Stimulated activated effector memory CD8-positive, alpha-beta T cell treated with anti-CD3 and anti-CD28 coated beads, Interleukin-12 subunit alpha, Interleukin-12 subunit beta, amount 100 ng/mL, for 72 hours (primary cell): ENCODE data around the gene IL31RA.

Experiments used
- ATAC-seq: fragments of 150-1000 bp; cut with Tn5 transposase; 2 replicates; pipeline ENCODE4 v1.10.0; 2021
- DNase-seq, 2 donors: peaks; one replicate each; pipeline ENCODE4 v3.0.0; 2021 to 2022; ENCODE audit warnings: low spot score in 2 of 2
- H3K27ac Mint-ChIP-seq: one replicate; pipeline ENCODE4 v1.8.0; 2022; ENCODE audit warnings: mild to moderate bottlenecking, mixed read lengths
- H3K36me3 Mint-ChIP-seq: one replicate; pipeline ENCODE4 v1.8.0; 2022; ENCODE audit warnings: mild to moderate bottlenecking, mixed read lengths
- H3K4me1 Mint-ChIP-seq: one replicate; pipeline ENCODE4 v1.8.0; 2022; ENCODE audit warnings: mixed read lengths
- H3K4me3 Mint-ChIP-seq: one replicate; pipeline ENCODE4 v1.8.0; 2022; ENCODE audit warnings: mild to moderate bottlenecking, mixed read lengths
- H3K9me3 Mint-ChIP-seq: one replicate; pipeline ENCODE4 v1.8.0; 2022; ENCODE audit warnings: mixed read lengths

Gene IL31RA

DNA sequence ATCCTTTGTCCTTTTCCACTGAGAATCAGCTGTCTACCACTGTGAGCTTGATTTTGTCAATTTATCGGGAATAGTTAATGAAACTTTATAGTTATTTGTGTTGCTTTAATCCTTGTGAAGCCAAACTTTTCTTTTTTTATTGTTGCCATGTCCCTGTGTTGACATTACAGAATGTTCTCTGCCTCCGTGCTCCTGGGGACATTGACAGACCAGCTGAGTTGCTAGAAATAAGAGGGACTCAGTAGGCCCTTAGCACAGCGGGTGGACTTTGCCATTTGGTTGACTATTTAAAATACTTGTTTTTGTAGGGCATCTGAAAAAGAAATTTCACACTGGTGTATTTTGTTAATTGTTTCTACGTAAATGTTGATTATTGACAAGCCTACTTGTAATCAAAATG lies 70.5 kb downstream of the IL31RA start:
- H3K9me3 Mint-ChIP-seq: no peaks in the 10 kb centered on the region
- DNase-seq (no peak), ATAC-seq (no peak)
- H3K36me3 Mint-ChIP-seq: no peaks in the 10 kb centered on the region
- H3K4me3 Mint-ChIP-seq: no peak overlapping the region
- H3K27ac Mint-ChIP-seq: no peak overlapping the region
- H3K4me1 Mint-ChIP-seq: peaks cover 25% of the 10 kb centered on the region

GRCh38 chr5:55923177-55923771 lies 72.1 kb downstream of the IL31RA start:
- Mint-ChIP-seq H3K4me1 (peaks cover 25% of the 10 kb centered on the region), H3K36me3 (no peaks in the 10 kb centered on the region), H3K27ac (peak overlapping the region; percentile 91), H3K9me3 (no peaks in the 10 kb centered on the region), H3K4me3 (peak overlapping the region; percentile 84)
- peak; percentile 70 for ATAC-seq
- DNase-seq: no peak

- peak overlapping the region; percentile 91 for H3K27ac Mint-ChIP-seq
- ATAC-seq (peak; percentile 23), DNase-seq (no peak)
- H3K4me3 Mint-ChIP-seq: peak overlapping the region; percentile 84
- no peaks in the 10 kb centered on the region for H3K9me3 Mint-ChIP-seq
- peaks cover 25% of the 10 kb centered on the region for H3K4me1 Mint-ChIP-seq
- no peaks in the 10 kb centered on the region for H3K36me3 Mint-ChIP-seq
These were observed 72.8 kb downstream of the IL31RA start for GRCh38 chr5:55923865-55924500.

GRCh38 chr5:55924744-55925143 lies 73.6 kb downstream of the IL31RA start:
- H3K36me3 Mint-ChIP-seq: no peaks in the 10 kb centered on the region
- ATAC-seq (no peak), DNase-seq (no peak)
- peaks cover 18% of the 10 kb centered on the region for H3K4me1 Mint-ChIP-seq
- no peak overlapping the region for H3K4me3 Mint-ChIP-seq
- H3K27ac Mint-ChIP-seq: no peak overlapping the region
- H3K9me3 Mint-ChIP-seq: no peaks in the 10 kb centered on the region

- H3K4me3 Mint-ChIP-seq: no peak overlapping the region
- H3K4me1 Mint-ChIP-seq: peaks cover 14% of the 10 kb centered on the region
- no peaks in the 10 kb centered on the region for H3K9me3 Mint-ChIP-seq
- no peak overlapping the region for H3K27ac Mint-ChIP-seq
- H3K36me3 Mint-ChIP-seq: no peaks in the 10 kb centered on the region
- no peak for ATAC-seq
- no peak for DNase-seq
These were observed 74.0 kb downstream of the IL31RA start for GRCh38 chr5:55925181-55925580.

DNA sequence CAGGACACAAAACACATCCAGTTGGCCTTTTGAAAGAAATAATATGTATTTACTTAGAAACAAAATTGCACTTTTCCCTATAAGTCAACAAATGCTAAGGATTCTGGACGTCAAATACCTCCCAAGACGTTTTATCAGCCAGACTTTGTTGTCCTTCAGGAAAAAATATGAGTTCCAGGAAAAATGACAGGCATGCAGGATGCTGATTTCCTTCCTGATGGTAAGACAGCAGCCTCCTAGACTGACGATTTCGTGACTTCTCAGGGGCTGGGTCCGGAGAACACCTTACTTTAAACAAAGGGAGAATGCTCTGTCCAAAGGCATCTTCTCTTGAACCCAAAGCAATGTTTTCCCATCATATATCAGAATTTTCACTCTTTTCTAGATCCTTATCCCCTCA lies 74.6 kb downstream of the IL31RA start:
- ATAC-seq (no peak), DNase-seq (no peak)
- peaks cover 14% of the 10 kb centered on the region for H3K4me1 Mint-ChIP-seq
- H3K27ac Mint-ChIP-seq: no peak overlapping the region
- no peaks in the 10 kb centered on the region for H3K36me3 Mint-ChIP-seq
- no peaks in the 10 kb centered on the region for H3K9me3 Mint-ChIP-seq
- H3K4me3 Mint-ChIP-seq: no peak overlapping the region

GRCh38 chr5:55926476-55926875 lies 75.3 kb downstream of the IL31RA start:
- DNase-seq (no peak), ATAC-seq (no peak)
- Mint-ChIP-seq H3K4me3 (no peak overlapping the region), H3K9me3 (no peaks in the 10 kb centered on the region), H3K36me3 (no peaks in the 10 kb centered on the region), H3K27ac (no peak overlapping the region), H3K4me1 (peaks cover 14% of the 10 kb centered on the region)

GRCh38 chr5:55927861-55928655 lies 76.9 kb downstream of the IL31RA start:
- Mint-ChIP-seq H3K4me3 (no peak overlapping the region), H3K27ac (no peak overlapping the region), H3K4me1 (peaks cover 10% of the 10 kb centered on the region), H3K36me3 (no peaks in the 10 kb centered on the region), H3K9me3 (no peaks in the 10 kb centered on the region)
- DNase-seq (no peak), ATAC-seq (no peak)

- DNase-seq (no peak), ATAC-seq (peak; percentile 42)
- no peak overlapping the region for H3K27ac Mint-ChIP-seq
- no peaks in the 10 kb centered on the region for H3K9me3 Mint-ChIP-seq
- H3K36me3 Mint-ChIP-seq: no peaks in the 10 kb centered on the region
- H3K4me1 Mint-ChIP-seq: no peaks in the 10 kb centered on the region
- no peak overlapping the region for H3K4me3 Mint-ChIP-seq
These were observed 78.1 kb downstream of the IL31RA start for GRCh38 chr5:55929020-55929799.

GRCh38 chr5:55932700-55933099 lies 81.5 kb downstream of the IL31RA start:
- ATAC-seq (no peak), DNase-seq (no peak)
- no peaks in the 10 kb centered on the region for H3K4me1 Mint-ChIP-seq
- H3K36me3 Mint-ChIP-seq: peaks cover 6% of the 10 kb centered on the region
- no peak overlapping the region for H3K4me3 Mint-ChIP-seq
- no peaks in the 10 kb centered on the region for H3K9me3 Mint-ChIP-seq
- no peak overlapping the region for H3K27ac Mint-ChIP-seq

GRCh38 chr5:55933377-55934114 lies 82.4 kb downstream of the IL31RA start:
- H3K4me1 Mint-ChIP-seq: no peaks in the 10 kb centered on the region
- DNase-seq (no peak), ATAC-seq (no peak)
- no peak overlapping the region for H3K27ac Mint-ChIP-seq
- no peaks in the 10 kb centered on the region for H3K9me3 Mint-ChIP-seq
- no peak overlapping the region for H3K4me3 Mint-ChIP-seq
- peaks cover 15% of the 10 kb centered on the region for H3K36me3 Mint-ChIP-seq

GRCh38 chr5:55934115-55934613 lies 83.0 kb downstream of the IL31RA start:
- H3K4me3 Mint-ChIP-seq: no peak overlapping the region
- H3K27ac Mint-ChIP-seq: no peak overlapping the region
- ATAC-seq (no peak), DNase-seq (no peak)
- no peaks in the 10 kb centered on the region for H3K4me1 Mint-ChIP-seq
- peaks cover 21% of the 10 kb centered on the region for H3K36me3 Mint-ChIP-seq
- H3K9me3 Mint-ChIP-seq: no peaks in the 10 kb centered on the region

- no peaks in the 10 kb centered on the region for H3K4me1 Mint-ChIP-seq
These were observed 83.6 kb downstream of the IL31RA start for GRCh38 chr5:55934720-55935119.

DNA sequence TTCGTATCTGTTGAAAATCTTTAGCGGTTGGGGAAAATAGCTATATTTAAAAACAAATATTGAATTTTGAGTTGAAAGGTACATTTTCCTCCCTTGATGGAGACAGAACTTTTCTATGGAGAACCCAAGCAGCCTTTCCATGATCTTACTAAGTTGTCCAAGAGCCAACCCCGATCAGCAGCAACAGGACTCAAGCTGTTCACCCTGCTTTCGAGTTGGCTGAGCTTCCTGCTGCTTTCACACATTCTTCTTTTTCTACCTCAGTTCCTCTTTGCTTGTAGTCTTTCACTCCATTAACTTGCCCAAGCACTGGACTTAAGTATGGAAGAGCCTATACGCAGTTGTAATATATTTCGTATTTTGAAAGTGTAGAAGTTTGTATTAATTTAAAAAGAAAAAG lies 84.2 kb downstream of the IL31RA start:
- DNase-seq: no peak
- Mint-ChIP-seq H3K27ac (no peak overlapping the region), H3K4me1 (no peaks in the 10 kb centered on the region), H3K9me3 (no peaks in the 10 kb centered on the region), H3K4me3 (no peak overlapping the region), H3K36me3 (peaks cover 33% of the 10 kb centered on the region)
- ATAC-seq: no peak

More at GRCh38 chr5:55934720-55935119, 83.6 kb downstream of the IL31RA start:
- peaks cover 26% of the 10 kb centered on the region for H3K36me3 Mint-ChIP-seq
- H3K4me3 Mint-ChIP-seq: no peak overlapping the region
- no peak for DNase-seq
- no peaks in the 10 kb centered on the region for H3K9me3 Mint-ChIP-seq
- no peak for ATAC-seq
- no peak overlapping the region for H3K27ac Mint-ChIP-seq
